M059J (cell line): Measurements from ENCODE around the gene EIF4B. TPM values are rescaled to one million over a fixed set of nuclear protein-coding genes. Genes with fewer than 3 reads are reported as not detected.
"Not testable (repeated sequence)": the region's sequence is repeated elsewhere in the genome, so short reads cannot be mapped to it uniquely, and the experiment has no call there.

Source experiments
- DNase-seq: peaks from one replicate; pipeline ENCODE4 v3.0.0-alpha.2; 2012; ENCODE audit warnings: low read depth
- total RNA-seq: library from RNA; depleted of rRNA; stranded (reverse); fragments of >200 nt; shearing (Covaris generic); gene quantifications from 2 replicates; pipeline ENCODE4 v1.2.3, GENCODE V29; 2014; rRNA removed

The EIF4B gene, protein sequence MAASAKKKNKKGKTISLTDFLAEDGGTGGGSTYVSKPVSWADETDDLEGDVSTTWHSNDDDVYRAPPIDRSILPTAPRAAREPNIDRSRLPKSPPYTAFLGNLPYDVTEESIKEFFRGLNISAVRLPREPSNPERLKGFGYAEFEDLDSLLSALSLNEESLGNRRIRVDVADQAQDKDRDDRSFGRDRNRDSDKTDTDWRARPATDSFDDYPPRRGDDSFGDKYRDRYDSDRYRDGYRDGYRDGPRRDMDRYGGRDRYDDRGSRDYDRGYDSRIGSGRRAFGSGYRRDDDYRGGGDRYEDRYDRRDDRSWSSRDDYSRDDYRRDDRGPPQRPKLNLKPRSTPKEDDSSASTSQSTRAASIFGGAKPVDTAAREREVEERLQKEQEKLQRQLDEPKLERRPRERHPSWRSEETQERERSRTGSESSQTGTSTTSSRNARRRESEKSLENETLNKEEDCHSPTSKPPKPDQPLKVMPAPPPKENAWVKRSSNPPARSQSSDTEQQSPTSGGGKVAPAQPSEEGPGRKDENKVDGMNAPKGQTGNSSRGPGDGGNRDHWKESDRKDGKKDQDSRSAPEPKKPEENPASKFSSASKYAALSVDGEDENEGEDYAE
- 248 and 279 TPM in 2 replicates for total RNA-seq

DNA sequence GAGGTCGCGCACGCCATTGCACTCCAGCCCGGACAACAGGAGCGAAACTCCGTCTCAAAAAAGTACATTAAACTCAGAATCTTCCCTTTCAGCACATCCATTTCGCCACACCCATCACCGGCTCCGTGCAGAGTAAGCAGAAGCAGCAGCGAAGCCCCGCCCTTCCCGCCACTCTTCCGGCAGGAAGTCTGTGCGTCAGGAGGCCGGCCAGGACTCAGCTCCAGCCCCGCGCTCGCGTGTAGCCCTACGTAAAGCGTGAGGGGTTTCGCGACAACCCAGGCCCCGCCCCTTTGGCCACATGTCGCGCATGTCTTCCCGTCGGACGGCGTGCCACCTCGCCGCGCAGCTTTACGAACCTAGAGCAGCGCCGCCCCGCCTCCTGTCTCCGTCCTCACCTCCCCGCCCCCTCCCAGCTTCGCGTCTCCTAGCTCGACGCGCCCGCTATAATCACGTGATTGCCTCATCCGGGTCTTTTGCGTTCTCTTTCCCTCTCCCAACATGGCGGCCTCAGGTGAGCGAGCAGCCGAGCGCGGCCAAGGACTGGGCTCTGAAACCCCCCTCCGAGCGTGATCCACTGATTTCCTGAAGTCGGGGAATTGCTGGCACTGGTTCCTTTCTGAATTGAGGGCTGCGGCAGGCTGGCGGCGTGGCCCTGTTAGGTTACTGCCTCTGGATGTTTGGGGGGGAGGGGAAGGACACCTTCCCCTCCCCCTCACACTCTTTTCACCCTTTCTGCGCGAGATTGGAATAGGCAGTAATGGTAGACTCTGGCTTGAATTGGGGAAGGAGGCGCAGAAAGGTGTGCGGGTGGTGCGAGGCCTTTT is at the start of gene EIF4B:
EIF4B (plus strand) TSS at position 471 of the 824 bp plus-strand sequence; CDS start at position 499, 28 bp downstream.
- DNase-seq: peak; percentile 99

DNA sequence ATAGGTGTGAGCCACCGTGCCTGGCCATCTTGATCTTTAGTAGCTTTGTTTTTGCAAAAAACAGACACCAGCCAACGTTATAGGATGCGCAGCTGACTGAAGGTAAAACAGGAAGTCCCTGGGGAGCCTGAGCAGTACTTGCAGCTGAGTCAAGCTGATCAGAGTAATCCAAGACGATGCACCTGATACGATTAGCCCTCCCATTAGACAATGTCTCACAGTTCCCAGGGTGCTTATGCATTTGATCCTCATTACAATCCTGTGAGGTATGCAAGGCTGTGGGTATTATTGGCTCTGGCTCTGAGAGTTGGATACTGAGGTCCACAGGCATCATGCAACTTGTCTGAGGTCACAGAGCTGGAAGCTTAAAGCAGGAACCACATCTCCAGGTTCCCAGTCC is 49.3 kb upstream of the EIF4B start:
- peak; percentile 44 for DNase-seq

DNA sequence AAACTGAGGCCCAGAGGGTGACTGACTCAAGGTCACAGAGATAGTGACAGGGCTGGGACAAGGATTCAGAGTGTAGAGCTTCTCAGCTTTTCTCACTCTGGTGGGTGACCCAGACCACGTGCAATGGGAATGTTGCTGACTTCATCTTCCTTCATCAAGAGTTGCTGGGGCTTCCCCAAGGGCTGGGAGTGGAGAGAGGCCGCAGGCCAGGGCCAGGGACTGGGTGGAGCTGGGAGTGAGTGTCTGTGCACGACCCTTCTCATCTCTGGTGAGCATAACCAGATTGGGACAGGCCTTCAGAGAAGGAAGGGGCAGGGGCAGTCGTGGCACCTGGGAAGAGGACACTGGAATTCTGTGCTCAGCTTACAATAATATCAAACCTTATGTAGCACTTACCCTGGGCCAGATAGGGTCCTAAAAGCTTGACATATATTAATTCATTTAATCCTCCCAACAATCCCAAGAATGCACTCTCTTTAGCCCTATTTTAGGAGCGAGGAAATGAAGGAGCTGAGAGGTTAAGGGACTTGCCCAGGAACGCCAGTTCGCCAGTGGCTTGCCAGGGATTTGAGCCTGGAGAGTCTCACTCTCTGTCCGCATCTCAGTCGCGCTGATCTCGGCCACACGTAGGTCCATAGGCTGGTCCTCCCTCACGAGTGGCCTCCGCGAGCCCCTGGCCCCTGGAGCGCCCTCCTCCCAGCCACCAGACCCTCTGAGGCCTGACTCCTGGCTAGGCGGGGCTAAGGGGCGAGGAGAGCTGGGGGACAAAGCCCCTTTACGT is 41.5 kb upstream of the EIF4B start:
- no peak for DNase-seq

DNA sequence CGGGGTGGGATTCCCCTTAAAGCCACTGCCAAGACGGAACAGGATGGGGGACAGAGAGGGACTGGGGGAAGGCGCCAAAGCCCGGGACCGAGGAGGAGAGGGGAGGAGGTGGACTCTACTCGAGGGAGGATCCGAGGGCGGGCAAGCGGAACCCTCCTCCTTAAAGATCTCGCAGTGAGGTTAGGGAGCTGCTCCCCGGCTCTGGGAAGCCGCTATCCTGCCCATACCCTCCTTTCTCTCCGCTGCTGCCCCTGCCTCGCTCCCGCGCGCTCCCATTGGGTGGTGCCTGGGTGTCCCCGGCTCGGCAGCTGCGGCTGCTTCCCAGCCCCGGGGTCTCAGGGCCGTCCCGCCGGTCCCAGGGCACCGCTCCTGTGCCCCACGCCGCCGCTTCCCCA is 40.9 kb upstream of the EIF4B start:
- no peak for DNase-seq

DNA sequence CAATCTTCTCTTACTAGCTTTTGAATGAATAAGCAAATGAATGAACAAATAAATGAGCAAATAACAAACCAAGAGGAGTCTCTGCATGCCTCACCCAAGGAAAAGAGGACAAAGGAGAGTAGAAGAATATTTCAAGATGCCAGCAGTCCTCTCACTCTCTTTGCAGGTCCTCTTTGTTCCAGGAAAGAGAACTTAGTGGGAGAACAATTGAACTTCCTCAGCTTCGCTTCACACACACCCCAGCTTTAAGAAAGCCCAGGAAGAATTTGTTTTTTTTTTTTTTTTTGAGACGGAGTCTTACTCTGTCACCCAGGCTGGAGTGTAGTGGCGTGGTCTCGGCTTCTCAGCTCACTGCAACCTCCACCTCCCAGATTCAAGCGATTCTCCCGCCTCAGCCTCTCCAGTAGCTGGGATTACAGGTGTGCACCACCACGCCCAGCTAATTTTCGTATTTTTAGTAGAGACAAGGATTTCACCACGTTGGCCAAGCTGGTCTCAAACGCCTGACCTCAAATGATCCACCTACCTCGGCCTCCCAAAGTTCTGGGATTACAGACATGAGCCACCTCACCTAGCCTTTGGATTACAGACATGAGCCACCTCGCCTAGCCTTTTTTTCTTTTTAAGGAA is 37.0 kb upstream of the EIF4B start:
- DNase-seq: no peak

DNA sequence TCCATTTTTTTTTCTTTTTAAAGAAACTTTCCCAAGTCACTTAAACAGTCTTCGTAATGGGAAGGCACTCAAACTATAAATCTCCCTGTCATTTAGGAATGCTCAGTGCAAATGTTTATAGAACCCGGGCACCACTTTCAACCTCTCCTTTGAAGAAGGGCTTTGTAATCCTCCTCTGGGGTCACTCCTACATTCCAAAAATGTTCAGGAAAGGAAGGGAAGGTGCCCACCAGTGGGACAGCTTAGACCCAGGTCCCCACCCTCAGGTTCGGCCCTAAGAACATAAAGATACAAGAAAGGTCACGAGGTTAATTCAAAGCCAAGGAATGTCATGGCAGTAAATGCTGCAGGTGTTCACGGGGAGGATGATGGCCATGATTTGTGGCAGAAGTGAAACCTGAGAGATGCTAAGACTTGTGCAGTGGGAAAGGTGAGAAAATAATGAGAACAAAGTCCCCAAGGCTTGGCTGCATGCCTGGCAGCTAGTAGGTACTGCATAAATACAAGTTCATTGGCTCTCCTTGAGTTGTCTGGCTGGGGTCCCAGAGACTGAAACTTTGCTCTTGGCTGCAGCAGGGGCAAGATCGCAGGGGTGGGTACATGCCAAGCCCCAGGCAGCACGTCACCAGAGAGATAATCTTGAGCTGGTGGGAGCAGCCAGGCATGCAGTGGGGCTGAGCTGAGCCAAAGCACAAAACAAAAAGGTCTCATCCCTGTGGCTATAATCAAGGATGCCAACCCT is 36.3 kb upstream of the EIF4B start:
- DNase-seq: peak; percentile 86

DNA sequence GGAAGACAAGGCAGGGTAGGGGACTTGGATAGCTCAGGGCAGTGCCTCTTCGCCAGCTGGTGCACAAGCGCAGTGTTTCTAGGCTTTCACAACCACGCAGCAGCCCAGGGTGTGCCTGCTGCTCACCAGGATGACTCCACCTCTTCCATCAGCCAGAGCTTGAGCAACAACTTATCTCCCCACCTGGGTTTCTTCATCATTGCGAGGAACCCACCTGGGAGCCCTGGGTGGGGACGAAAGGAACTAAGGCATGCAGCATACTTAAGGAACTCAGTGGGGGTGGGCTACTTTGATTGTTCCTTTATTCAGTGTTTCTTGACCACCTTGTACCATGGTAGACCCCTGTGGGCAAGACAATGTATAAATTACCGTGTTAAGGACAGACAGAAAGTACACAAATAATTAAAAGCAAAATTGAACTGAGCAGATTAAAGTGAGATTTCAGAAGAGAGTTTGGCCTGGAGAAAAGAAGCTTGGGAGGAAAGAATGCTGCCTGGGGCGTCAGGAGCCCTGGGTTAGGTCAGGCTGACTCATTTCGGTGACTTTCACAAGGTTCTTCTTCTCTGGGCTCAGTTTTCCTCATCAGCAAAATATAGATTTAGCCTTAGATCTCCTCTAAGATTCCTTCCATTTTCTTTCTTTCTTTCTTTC is 34.5 kb upstream of the EIF4B start:
- DNase-seq: peak; percentile 91

DNA sequence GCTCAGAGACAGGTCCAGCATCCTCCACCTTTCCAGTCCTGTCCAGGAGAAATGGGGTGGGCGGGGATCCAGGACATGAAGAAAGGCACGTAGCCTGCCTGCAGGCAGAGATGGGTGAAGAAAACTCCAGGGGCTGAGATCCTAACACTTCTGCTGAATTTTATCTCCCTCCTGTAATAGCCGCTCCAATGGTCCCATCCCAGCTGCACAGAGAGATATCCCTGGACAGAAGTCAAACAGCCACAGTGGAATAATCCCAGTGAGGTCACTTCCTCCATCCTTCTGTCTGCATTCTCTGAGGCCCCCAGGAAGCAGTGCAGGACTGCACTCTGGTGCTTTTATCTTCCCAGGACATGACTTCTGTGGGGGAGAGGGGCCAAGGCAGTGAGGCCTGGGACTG is 31.1 kb upstream of the EIF4B start:
- peak; percentile 61 for DNase-seq

DNA sequence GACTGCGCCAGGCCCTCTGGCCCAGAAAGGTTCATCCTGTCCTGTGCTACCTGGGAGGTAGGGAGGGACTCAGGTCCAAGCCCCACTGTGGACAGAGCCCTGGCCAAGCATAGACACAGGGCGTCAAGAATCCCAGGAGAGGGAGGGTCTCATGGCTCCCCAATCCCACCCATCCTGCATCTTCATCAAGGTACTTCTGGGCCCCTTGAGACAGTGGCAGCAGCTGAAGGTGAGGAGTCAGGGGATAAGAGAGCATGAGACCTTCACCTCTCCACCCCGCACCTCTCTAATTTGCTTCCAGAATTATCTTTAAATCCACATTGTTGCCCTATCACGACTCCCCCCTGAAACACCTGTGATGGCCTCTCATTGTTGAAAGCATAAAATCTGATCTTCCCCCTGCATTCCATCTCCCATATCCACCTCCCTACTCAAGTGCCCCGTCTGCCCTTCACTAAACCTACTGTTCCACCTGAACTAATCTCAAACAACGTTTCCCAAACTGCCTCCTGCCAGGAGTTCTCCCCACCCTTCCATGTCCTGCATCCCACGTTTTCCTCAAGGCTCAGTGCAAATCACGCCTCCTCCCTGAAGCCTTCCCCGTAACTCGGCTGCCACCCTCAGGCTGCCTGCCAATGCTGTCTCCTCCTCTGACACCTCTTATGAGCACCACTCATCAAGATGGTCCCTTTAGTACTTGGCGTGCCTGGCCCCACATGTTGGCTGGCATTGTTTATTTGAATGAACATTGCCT is 30.3 kb upstream of the EIF4B start:
- peak; percentile 64 for DNase-seq

DNA sequence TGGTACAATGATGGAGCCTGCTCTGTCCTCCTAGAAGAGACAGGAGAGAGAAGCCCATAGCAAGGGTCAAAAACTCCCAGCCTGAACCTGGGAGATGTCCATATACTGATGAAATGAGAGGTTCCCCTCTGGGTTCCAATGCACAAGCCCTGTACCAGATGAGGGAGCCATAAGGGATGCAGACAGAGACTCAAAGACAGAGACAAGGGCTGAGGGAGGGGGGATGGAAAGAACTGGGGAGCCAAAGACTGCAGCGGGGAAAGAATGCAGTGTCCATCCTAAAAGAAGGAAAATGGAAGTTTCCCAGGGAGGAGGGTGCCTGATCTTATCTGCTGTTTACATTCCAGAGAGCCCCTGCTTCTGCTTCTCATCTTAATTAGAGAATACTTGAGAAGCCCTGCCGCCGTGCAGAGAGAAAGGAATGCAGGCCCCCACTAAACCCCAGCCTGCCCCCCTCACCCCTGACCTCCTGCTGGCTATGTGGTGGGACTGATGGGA is 29.6 kb upstream of the EIF4B start:
- DNase-seq: peak; percentile 85

DNA sequence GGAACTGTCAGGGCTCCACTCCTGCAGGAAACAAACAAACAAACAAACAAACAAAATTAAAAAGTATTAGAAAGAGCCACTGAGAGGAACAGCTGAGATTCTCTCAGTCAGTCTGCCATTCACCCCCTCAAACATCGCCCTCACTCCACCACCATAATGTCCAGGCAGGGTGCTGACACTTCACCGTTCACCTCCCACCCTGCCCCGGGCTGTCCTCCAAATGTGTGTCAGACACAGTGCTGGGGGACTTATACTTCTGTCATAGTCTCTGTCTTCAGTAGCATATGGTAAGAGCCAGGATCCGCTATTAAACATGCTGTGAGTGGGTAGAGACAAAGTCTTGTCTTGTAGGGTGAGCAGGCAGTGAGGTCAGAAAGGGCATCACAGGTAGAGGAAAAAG is 29.1 kb upstream of the EIF4B start:
- no peak for DNase-seq

DNA sequence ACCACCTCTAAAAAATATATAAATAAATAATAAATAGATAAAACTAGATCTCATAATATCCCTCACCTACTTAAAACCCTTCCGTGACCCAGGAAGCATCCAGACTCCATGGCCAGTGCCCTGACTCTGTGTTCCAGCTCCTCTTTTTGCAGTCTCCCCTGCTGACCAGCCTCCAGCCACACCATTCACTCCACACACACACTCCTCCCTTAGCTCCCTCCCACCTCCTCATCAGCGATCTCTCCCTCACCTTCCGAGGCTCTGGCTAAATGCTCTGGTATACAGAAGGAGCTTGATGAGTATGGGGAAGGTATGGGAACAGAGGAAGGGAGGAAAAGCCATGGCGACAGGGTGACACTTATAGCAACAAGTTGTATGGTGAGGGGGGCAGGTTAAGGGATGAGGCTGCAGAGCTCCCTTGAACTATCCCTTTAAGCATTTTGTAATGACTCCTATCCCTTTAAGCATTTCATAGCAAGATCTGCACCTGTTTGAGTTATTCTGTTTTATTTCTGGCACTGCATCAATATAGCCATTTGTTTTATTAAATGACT is 26.1 kb upstream of the EIF4B start:
- no peak for DNase-seq

DNA sequence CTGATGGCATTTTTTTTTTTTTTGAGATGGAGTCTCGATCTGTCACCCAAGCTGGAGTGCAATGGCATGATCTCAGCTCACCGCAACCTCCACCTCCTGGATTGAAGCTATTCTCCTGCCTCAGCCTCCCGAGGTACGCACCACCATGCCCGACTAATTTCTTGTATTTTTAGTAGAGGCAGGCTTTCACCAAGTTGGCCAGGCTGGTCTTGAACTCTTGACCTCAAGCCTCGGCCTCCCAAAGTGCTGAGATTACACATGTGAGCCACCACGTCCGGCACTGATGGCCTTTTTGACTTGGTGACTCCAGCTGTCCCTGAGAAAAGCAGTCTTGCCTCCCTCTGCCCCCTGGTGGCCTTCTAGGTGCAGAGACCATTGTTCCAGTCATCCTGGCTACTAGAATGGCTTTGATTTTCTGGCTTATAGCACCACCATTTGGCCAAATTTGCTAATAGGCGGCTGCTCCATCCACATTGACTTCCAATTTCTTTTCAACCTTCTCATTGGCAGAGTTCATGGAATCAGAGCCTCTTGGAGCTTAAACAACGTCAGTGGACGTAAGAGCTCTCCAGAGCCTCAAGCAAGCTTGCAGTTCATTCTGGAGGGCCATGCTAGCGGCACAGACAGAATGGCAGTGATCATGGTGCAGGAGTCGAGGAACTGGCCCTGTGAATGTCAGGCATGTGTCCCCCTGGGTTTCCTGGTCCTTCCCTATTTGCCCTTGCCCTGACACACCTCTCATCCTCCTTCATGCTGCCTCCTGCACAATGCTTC is 25.4 kb upstream of the EIF4B start:
- peak; percentile 92 for DNase-seq

DNA sequence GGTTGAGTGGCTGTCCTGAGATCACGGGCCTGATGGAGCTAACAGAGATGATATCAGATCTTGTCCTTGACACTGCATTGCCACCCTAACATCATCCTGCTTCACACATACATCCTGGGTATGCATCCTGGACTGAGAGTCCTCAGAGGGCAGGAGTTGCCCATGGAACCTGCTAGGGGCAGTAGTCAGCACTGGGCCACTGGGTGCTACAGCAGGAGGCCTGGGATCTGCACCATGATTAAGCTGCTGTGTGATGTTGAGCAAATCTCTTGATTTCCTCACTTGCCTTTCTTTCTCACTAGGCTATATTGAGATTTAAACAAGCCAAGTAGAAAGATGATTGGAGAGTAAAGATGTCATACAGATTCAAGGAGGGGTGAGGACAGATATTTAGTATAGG is 22.1 kb upstream of the EIF4B start:
- no peak for DNase-seq

DNA sequence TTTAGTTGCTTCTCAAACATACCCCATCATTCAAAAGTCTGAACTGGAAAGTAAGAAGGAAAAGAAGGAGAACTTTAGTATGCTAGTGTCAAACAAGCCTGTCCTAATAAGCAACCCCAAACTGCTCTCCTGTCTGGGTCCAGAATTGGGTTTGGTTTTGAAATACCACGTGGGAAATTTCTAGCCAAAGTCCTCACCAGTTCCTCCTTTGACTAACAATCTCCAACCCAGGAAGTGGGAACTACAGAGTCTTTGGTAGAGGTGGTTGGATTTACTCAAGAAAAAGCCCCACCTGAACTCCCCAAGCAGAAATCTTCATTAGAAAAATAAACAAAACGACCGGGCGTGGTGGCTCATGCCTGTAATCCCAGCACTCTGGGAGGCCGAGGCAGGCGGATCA is 17.4 kb upstream of the EIF4B start:
- DNase-seq: no peak

DNA sequence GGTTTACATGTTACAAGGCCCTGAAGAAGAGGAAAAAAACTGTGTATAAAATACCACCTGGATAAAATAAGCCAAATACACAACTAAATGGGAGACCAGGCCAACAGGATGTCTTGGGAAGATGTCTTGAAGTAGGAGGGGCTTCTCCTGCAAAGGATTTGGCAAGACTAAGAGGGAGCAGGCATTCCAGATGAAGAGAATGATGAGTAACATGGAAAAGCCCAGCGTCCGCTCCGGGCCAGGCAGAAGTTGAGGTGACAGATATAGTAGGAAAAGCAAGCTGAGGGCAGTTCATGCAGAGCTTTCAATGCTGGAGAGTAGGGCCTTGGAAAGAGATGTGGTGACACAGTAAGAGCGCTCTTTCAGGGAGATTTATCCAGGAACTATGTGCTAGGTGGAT is 16.1 kb upstream of the EIF4B start:
- no peak for DNase-seq

DNA sequence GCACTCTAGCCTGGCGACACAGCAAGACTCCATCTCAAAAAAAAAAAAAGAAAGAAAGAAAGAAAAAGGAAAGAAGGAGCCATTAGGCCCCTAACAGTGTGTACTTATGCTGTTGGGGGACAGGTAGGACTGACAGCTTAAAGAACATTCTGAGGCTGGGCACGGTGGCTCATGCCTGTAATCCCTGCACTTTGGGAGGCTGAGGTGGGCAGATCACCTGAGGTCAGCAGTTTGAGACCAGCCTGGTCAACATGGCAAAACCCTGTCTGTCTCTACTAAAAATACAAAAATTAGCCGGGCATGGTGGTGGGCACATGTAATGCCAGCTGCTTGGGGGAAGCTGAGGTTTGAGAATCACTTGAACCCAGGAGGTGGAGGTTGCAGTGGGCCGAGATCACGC is 14.0 kb upstream of the EIF4B start:
- DNase-seq: not testable (repeated sequence)
